ENCODE results near the gene AGPAT1.

Gene AGPAT1

GRCh38 chr6:32181148-32181702 is 5.3 kb upstream of the AGPAT1 start:
- DNase-seq (ENCODE audit: extremely low read depth, low read depth) = no peak
- TF ChIP-seq CTCF (IDR thresholded peaks at IDR 0.05; ENCODE audit: low read depth, low read length) = no peak

- no peak for TF ChIP-seq CTCF (IDR thresholded peaks at IDR 0.05; ENCODE audit: low read depth, low read length)
- DNase-seq (ENCODE audit: extremely low read depth, low read depth) = no peak
These were observed 4.0 kb upstream of the AGPAT1 start for GRCh38 chr6:32179766-32180405.

- no peak for TF ChIP-seq CTCF (IDR thresholded peaks at IDR 0.05; ENCODE audit: low read depth, low read length)
- no peak for DNase-seq (ENCODE audit: extremely low read depth, low read depth)
These were observed 2.9 kb upstream of the AGPAT1 start for GRCh38 chr6:32178547-32179440.

GRCh38 chr6:32177788-32178546 is 2.1 kb upstream of the AGPAT1 start, which contains the start of gene RNF5:
Gene RNF5 (plus strand): TSS chr6:32178405. CDS start chr6:32178512, 107 bp downstream.
- peak; percentile 100 for DNase-seq (ENCODE audit: extremely low read depth, low read depth)
- no peak for TF ChIP-seq CTCF (IDR thresholded peaks at IDR 0.05; ENCODE audit: low read depth, low read length)

GRCh38 chr6:32177183-32177787 is 1.4 kb upstream of the AGPAT1 start:
- TF ChIP-seq CTCF (IDR thresholded peaks at IDR 0.05; ENCODE audit: low read depth, low read length) = no peak
- no peak for DNase-seq (ENCODE audit: extremely low read depth, low read depth)

- no peak for DNase-seq (ENCODE audit: extremely low read depth, low read depth)
- TF ChIP-seq CTCF (IDR thresholded peaks at IDR 0.05; ENCODE audit: low read depth, low read length) = no peak
These were observed 745 bp upstream of the AGPAT1 start for GRCh38 chr6:32176476-32177182.

Measured in AG09319 (cell line).